ENCODE data around the gene NAALADL2.

NAALADL2 gene

DNA sequence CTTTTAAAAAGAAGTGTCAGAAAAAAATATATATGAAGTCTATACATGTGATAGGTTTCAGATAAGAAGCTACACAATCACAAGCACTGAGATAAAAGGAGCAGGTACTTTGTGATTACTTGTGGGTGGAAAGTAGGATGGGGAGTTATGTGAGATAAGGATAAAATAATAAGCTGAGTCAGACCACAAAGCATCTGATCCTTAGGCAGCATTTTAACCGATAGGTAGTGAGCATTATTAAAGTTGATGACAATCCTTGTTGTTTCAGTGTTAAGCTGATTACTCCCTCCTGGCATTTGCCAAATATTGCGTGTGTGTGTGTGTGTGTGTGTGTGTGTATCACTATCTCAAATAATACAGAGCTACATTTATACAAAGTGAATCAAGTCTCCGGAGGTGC lies 483.1 kb downstream of the NAALADL2 start:
- Histone ChIP-seq H3K36me3 (no peaks in the 10 kb centered on the region), H3K27me3 (no peaks in the 10 kb centered on the region), H3K4me3 (ENCODE audit: low read depth, low read length) (no peak overlapping the region), H3K4me1 (peaks cover 12% of the 10 kb centered on the region), H3K9me3 (no peaks in the 10 kb centered on the region; the same call in 1 of the 2 replicates)
- DNase-seq: no peak
- TF ChIP-seq, protein P1, sequence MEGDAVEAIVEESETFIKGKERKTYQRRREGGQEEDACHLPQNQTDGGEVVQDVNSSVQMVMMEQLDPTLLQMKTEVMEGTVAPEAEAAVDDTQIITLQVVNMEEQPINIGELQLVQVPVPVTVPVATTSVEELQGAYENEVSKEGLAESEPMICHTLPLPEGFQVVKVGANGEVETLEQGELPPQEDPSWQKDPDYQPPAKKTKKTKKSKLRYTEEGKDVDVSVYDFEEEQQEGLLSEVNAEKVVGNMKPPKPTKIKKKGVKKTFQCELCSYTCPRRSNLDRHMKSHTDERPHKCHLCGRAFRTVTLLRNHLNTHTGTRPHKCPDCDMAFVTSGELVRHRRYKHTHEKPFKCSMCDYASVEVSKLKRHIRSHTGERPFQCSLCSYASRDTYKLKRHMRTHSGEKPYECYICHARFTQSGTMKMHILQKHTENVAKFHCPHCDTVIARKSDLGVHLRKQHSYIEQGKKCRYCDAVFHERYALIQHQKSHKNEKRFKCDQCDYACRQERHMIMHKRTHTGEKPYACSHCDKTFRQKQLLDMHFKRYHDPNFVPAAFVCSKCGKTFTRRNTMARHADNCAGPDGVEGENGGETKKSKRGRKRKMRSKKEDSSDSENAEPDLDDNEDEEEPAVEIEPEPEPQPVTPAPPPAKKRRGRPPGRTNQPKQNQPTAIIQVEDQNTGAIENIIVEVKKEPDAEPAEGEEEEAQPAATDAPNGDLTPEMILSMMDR (IDR thresholded peaks at IDR 0.05; ENCODE audit: low read depth, low read length): no peak

DNA sequence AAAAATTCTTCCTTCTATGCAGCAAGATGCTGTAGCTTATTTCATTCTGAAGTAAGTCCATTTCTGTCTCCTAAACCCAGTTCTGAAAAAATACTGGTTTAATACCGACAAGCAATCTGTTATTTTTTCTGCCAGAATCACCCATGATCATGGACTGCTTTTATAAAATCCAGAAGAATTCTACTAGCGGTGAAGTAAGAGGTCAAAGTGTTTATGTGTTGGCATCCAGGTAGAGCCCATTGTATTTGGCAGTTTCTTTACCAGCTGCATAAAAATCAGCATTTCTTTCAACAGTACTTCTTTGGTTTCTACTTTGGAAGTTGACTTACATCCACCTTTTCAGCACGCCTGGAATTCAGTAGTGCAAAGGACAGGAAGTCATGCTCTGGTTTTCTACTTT lies 484.8 kb downstream of the NAALADL2 start:
- Histone ChIP-seq H3K27me3 (no peaks in the 10 kb centered on the region), H3K9me3 (no peaks in the 10 kb centered on the region; the same call in 1 of the 2 replicates), H3K4me1 (peaks cover 15% of the 10 kb centered on the region), H3K36me3 (no peaks in the 10 kb centered on the region), H3K4me3 (ENCODE audit: low read depth, low read length) (no peak overlapping the region)
- DNase-seq: no peak
- TF ChIP-seq, protein P1 (IDR thresholded peaks at IDR 0.05; ENCODE audit: low read depth, low read length): no peak

DNA sequence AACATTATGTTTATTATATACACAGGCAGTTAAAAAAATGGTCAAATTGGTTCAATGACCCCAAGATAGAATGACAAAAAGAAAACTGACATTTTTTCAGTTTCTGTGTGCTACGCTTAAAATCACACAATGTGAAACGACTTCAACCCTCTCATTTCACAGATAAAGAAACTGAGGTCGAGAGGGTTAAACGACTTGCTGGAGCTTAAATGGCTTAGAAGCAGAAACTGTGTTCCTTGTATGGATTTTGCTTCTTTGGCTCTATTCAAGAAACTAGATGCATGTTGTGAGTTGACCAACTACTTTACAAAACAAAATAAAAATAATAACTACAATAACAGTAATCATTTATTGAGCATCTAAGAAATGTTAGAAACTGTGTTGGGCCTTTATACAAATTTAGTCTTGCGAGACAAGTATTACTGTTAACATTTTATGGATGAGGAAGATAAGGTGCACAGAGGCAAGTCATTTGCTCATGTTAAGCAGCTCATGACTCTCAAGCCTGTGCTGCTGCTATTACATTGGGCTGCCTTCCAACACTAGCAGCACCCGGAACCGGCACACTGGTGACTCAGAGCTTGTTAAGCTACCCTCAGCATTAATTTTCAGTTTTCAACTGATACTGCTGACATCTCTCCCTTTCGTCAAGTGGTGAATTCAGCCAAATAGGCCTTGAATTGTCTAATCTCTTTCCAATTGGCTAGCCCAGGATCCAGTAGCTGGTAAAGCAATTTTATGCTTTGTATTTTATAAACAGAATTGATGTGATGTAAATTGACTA lies 487.6 kb downstream of the NAALADL2 start:
- no peak overlapping the region for H3K4me3 ChIP-seq (ENCODE audit: low read depth, low read length)
- TF ChIP-seq, protein P1 (IDR thresholded peaks at IDR 0.05; ENCODE audit: low read depth, low read length): no peak

DNA sequence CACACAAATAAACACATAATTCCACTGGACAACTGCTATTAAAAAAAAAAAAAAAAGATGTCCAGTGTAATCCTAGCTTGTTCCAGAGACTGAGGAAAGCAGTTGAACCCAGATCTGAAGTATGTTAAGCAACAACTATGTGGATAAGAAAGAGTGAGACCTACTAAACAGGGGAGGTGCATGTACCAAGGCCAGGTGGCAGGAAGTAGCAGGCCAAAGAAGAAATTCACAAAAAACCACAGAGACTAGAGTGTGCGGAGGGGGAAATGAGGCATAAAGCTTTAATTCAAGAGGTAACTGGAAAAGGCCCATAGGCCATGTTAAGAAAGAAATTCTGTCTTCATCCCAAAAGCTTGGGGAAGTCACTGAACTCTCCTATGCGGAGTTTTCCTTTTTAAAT lies 490.0 kb downstream of the NAALADL2 start:
- no peak for DNase-seq
- Histone ChIP-seq H3K4me1 (peaks cover 21% of the 10 kb centered on the region), H3K4me3 (ENCODE audit: low read depth, low read length) (no peak overlapping the region), H3K36me3 (no peaks in the 10 kb centered on the region), H3K27me3 (no peaks in the 10 kb centered on the region), H3K9me3 (no peaks in the 10 kb centered on the region)
- TF ChIP-seq, protein P1 (IDR thresholded peaks at IDR 0.05; ENCODE audit: low read depth, low read length): no peak

More for the DNA sequence above, 487.6 kb downstream of the NAALADL2 start:
- H3K9me3 ChIP-seq: no peaks in the 10 kb centered on the region
- no peaks in the 10 kb centered on the region for H3K27me3 ChIP-seq
- peak; percentile 66 for DNase-seq
- H3K36me3 ChIP-seq: no peaks in the 10 kb centered on the region
- H3K4me1 ChIP-seq: peaks cover 24% of the 10 kb centered on the region

DNA sequence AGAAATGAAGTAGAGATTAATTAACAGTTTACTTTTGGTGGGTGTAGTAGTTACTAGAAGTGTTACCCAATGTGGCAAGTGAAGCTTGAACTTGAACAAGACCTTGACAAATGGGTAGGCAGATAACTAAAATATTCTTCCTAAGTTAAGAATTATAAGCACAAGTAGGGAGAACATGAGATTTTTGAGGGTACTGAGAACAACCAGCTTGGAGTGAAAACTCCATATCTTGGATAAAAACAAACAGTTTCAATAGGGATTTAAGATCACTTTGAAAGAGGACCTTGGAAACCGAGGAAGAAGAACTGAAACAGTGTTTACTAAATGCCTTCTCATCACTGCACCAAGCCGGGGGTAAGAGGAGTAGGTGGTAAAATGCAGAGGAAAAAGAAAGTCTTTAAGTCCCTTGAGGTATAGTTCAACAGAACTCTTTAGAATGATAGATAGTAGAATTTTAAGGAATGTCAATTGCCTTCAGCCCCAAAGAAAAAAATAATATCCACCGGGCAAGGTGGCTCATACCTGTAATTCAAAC lies 496.7 kb downstream of the NAALADL2 start:
- no peak overlapping the region for H3K4me3 ChIP-seq (ENCODE audit: low read depth, low read length)
- no peaks in the 10 kb centered on the region for H3K36me3 ChIP-seq
- DNase-seq: no peak
- H3K27me3 ChIP-seq: no peaks in the 10 kb centered on the region
- peaks cover 20% of the 10 kb centered on the region for H3K4me1 ChIP-seq
- no peaks in the 10 kb centered on the region for H3K9me3 ChIP-seq
- TF ChIP-seq, protein P1 (IDR thresholded peaks at IDR 0.05; ENCODE audit: low read depth, low read length): no peak

DNA sequence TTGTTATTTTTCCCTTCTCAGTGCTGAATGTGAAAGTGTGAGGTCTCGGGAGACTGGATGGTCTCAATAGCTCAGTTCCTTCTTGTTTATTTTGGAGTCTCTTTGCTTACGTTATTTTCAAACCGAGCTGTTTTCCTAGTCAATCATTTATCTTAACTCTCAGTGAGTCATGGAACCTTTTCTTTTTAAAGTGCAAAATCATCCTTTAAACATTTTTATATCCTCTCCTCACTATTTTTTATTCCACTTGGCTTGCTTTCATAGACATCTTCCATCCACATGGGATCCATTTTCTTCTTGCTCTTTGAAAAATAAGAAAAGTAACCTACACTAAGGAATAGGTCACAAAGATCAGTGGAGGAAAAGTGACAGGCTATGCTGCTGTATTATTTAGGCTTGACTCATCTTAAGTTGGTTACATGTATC lies 497.8 kb downstream of the NAALADL2 start:
- H3K4me1 ChIP-seq: peaks cover 13% of the 10 kb centered on the region
- H3K4me3 ChIP-seq (ENCODE audit: low read depth, low read length): no peak overlapping the region
- no peaks in the 10 kb centered on the region for H3K27me3 ChIP-seq
- DNase-seq: no peak
- no peaks in the 10 kb centered on the region for H3K36me3 ChIP-seq
- TF ChIP-seq, protein P1 (IDR thresholded peaks at IDR 0.05; ENCODE audit: low read depth, low read length): no peak
- no peaks in the 10 kb centered on the region for H3K9me3 ChIP-seq
